Measurements from ENCODE around the gene NFATC2.

The NFATC2 gene

DNA sequence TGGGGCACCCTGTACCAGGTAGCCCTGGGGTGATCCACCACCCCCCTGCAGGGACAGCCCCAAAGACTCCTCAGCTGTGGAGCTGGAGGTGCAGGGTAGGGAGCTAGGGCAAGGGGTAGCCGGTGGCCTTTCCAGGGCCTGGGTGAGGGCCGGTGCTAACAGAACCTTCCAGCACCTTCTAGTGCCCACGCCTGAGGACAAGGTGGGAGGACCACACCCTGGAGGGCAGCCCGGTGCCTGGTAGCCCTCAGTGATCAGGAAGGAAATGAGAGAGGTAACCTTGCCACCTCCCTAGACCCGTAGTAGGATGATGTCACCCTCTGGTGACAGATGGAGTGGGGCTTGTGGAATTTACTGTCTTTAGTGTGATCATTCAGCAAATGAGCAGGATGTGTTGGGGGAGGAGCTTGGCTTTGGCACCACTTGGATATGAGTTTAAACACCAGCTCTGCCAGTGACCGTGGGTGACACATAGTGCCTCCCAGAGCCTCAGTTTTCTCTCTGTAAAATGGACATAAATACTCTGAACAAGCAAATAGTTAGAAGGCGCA, 187.7 kb downstream of the NFATC2 start:
- peak overlapping the region; percentile 47 to 53 for H3K27ac ChIP-seq
- intact Hi-C loops (cut with DNase I; ENCODE audit: low total_unique reads), result no loop called here
- no peak for TF ChIP-seq CTCF (IDR thresholded peaks at IDR 0.05)

DNA sequence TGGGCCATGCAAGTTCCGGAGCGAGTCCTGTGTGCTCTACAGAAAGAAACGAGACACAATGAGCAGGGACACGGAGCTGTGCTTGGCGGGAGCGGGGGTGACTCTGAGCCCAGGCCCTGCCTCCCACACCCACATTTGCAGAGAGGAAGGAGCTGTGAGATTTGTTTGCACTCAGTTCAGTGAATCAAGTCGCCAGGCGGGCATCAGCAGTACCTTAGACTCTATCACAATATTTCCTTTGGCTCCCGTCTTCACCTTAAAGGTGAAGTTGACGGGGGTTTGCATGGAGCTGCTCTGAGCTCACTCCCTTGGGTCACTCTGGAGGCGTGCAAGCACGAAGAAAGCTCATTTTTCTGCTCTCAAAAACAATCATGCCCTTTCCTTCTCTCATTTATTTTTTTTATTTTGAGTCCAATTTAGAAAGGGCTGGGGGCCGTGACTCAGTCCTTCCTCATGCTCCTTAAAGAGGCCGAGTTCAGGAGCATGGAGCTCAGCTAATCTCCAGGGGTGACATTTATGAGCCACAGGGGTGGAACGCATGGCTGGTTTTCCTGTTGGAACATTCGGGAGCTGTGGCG, 188.2 kb downstream of the NFATC2 start:
- H3K4me1 ChIP-seq, result peaks cover 0 to 18% (median 0%) of the 10 kb centered on the region in 4 donors
- intact Hi-C loops (cut with DNase I; ENCODE audit: low total_unique reads), result no loop called here
- H3K27me3 ChIP-seq, result no peaks in the 10 kb centered on the region
- peak overlapping the region; percentile 47 to 53 for H3K27ac ChIP-seq
- no peak for TF ChIP-seq CTCF (IDR thresholded peaks at IDR 0.05)
- no peak for DNase-seq
- H3K9me3 ChIP-seq, result no peaks in the 10 kb centered on the region
- no peaks in the 10 kb centered on the region for H3K36me3 ChIP-seq
- no peak overlapping the region for H3K4me3 ChIP-seq

More for the DNA sequence above, 187.7 kb downstream of the NFATC2 start:
- DNase-seq, result no peak
- Histone ChIP-seq H3K36me3 (no peaks in the 10 kb centered on the region), H3K9me3 (no peaks in the 10 kb centered on the region), H3K4me3 (no peak overlapping the region), H3K4me1 (peaks cover 0 to 18% (median 0%) of the 10 kb centered on the region in 4 donors), H3K27me3 (no peaks in the 10 kb centered on the region)

DNA sequence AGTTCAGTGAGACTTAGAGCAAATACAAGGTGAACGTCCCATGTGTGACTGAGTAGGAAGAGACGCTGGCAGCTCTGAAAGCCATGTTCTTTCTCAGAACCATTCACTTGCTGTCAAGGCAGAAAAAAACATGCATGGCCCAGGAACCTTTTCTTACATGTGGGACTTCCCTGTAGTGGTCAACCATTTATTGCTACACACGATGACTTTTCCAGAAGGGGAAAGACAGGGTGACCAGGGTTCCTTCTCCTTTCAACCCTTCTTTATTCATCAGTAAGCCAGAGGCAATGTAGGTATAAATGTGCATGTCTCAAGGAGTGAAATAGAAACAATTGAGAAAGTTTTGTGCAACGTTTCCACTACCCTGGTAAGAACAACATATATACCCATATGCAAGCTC, 189.0 kb downstream of the NFATC2 start:
- peaks cover 0 to 18% (median 0%) of the 10 kb centered on the region in 4 donors for H3K4me1 ChIP-seq
- no peak overlapping the region for H3K4me3 ChIP-seq
- no peak for TF ChIP-seq CTCF (IDR thresholded peaks at IDR 0.05)
- H3K9me3 ChIP-seq, result no peaks in the 10 kb centered on the region
- H3K36me3 ChIP-seq, result no peaks in the 10 kb centered on the region
- no peaks in the 10 kb centered on the region for H3K27me3 ChIP-seq
- intact Hi-C loops (cut with DNase I; ENCODE audit: low total_unique reads), result no loop called here
- peak overlapping the region in 1 of 2 donors; percentile 53 for H3K27ac ChIP-seq
- DNase-seq, result no peak

- DNase-seq, result no peak
- Histone ChIP-seq H3K4me1 (peaks cover 0 to 18% (median 0%) of the 10 kb centered on the region in 4 donors), H3K27ac (no peak overlapping the region), H3K9me3 (no peaks in the 10 kb centered on the region), H3K36me3 (no peaks in the 10 kb centered on the region), H3K4me3 (no peak overlapping the region), H3K27me3 (no peaks in the 10 kb centered on the region)
- intact Hi-C loops (cut with DNase I; ENCODE audit: low total_unique reads), result no loop called here
- no peak for TF ChIP-seq CTCF (IDR thresholded peaks at IDR 0.05)
Measured at GRCh38 chr20:51352791-51353190, 189.7 kb downstream of the NFATC2 start.

DNA sequence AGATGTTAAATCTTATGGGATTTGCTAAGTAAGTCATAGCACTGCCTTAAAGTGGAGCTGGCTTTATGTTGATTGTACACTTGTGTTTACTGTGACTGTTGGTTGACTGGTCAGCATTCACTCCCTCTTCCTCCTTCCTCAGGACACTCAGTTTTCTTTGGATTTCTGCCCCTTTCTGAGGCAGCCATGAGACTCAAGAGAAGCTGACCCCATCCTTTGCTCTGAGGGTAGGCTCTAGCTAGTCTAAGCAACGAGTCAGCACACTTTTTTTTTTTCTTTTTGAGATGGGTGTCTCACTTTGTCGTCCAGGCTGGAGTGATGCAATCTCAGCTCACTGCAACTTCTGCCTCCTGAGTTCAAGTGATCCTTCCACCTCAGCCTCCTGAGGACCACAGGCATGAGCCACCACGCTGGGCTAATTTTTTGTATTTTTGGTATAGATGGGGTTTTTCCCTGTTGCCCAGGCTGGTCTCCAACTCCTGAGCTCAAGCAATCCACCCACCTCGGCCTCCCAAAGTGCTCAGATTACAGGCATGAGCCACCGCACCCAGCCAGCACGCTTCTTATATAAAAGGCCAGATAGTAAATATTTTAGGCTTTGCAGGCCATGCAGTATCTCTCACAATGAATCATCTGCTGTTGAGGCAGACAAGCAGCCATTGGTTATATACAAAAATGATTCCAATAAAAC, 191.4 kb downstream of the NFATC2 start:
- H3K4me1 ChIP-seq, result peaks cover 0 to 28% (median 2%) of the 10 kb centered on the region in 4 donors
- DNase-seq, result peak in 1 of 2 donors; percentile 45
- H3K36me3 ChIP-seq, result no peaks in the 10 kb centered on the region
- no peak for TF ChIP-seq CTCF (IDR thresholded peaks at IDR 0.05)
- no peak overlapping the region for H3K4me3 ChIP-seq
- no peaks in the 10 kb centered on the region for H3K9me3 ChIP-seq
- H3K27me3 ChIP-seq, result no peaks in the 10 kb centered on the region
- no peak overlapping the region for H3K27ac ChIP-seq
- intact Hi-C loops (cut with DNase I; ENCODE audit: low total_unique reads), result no loop called here
